ENCODE measurements around the gene AJAP1.

The AJAP1 gene

DNA sequence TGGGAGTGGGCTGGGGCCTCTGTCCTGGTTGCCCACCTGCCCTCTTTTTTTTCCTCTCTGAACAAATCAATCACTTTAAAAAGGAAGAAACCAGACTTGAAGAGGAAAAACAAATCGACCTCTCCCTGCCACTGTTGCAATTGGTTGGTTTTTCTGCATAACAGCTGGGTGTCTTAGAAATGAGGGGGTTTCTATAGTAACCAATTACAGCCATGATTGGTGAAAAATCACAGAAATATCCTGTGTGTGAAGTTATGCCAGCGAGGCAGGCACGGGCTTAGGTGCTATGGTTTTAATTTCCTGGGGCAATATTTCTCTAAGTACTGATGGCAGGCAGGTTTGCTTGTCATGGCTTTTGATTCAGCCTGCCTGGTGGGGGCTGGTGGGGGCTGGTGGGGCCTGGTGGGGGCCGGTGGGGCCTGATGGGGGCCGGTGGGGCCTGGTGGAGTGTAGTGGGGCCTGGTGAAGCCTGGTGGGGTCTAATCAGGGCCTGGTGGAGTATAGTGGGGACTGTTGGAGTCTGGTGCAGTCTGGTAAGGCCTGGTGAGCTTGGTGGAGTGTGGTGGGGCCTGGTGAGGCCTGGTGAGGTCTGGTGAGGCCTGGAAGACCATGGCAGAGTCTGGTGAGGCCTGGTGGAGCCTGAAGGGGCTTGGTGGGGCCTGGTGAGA, 54.6 kb downstream of the AJAP1 start:
- TF ChIP-seq, protein P1, sequence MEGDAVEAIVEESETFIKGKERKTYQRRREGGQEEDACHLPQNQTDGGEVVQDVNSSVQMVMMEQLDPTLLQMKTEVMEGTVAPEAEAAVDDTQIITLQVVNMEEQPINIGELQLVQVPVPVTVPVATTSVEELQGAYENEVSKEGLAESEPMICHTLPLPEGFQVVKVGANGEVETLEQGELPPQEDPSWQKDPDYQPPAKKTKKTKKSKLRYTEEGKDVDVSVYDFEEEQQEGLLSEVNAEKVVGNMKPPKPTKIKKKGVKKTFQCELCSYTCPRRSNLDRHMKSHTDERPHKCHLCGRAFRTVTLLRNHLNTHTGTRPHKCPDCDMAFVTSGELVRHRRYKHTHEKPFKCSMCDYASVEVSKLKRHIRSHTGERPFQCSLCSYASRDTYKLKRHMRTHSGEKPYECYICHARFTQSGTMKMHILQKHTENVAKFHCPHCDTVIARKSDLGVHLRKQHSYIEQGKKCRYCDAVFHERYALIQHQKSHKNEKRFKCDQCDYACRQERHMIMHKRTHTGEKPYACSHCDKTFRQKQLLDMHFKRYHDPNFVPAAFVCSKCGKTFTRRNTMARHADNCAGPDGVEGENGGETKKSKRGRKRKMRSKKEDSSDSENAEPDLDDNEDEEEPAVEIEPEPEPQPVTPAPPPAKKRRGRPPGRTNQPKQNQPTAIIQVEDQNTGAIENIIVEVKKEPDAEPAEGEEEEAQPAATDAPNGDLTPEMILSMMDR (IDR thresholded peaks at IDR 0.05; ENCODE audit: insufficient read depth, low read depth, low read length, missing control alignments), result no peak
- no peak overlapping the region for H3K4me3 ChIP-seq (ENCODE audit: low read length)
- DNase-seq (ENCODE audit: low read depth), result no peak

DNA sequence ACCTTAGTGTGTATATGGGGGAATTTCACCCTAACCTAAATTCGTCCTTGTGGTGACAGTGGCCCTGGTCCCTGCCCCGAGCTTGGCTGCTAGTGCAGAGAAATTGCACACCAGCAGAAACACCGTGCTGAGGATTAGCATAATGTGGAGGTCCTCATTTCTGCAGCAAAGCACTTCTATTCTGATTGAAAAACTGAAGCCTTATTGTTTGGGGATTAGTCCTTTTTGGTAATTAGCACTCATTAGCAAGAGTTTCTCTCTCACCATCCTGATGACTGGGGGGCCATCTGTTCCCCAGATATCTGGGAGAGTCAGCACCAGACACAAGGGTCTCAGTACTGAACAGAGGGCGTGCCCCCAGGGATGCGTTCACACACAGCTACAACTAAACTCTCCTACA, 55.2 kb downstream of the AJAP1 start:
- no peak overlapping the region for H3K4me3 ChIP-seq (ENCODE audit: low read length)
- TF ChIP-seq, protein P1 (IDR thresholded peaks at IDR 0.05; ENCODE audit: insufficient read depth, low read depth, low read length, missing control alignments), result no peak
- no peak for DNase-seq (ENCODE audit: low read depth)

DNA sequence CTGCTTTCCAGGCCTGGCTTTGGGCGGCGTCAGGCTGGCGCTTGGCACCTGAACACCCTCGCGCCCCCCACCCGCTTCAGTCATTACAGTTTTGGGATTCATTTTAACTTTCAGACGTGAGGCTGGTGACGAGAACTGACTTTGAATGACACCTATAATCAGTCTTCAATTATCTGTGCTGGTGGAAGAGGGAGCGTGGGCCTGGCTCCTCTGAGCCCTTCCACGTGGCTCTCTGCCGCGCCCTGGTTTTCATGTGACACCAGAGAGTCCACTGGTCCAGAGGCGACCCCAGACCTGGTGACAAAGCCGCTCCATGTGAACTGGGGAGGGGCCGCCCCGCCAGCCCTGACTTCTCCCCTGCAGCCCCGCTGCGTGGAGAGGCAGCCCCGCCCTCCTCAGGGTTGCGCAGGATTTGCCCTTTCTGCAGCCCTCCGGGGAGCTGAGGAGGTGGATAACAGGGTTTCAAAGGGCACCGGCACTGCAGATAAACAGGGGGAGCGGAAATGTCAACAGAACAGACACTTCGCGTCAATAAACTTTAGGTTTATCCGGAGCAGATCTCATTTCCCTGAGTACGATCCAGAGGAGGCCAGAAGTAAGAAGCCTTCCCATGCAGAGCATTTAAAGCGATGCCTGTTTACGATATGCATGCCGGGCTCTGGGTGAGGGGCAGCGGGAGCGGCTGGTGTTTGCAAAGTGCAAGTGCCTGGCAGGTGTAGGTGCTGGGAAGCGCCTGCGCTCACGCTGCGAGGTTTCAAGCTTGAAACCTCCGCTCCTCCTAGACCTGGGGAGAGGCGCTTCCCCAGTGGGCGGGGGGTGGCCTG, 56.4 kb downstream of the AJAP1 start:
- no peak for DNase-seq (ENCODE audit: low read depth)
- H3K4me3 ChIP-seq (ENCODE audit: low read length), result no peak overlapping the region
- TF ChIP-seq, protein P1 (IDR thresholded peaks at IDR 0.05; ENCODE audit: insufficient read depth, low read depth, low read length, missing control alignments), result no peak

DNA sequence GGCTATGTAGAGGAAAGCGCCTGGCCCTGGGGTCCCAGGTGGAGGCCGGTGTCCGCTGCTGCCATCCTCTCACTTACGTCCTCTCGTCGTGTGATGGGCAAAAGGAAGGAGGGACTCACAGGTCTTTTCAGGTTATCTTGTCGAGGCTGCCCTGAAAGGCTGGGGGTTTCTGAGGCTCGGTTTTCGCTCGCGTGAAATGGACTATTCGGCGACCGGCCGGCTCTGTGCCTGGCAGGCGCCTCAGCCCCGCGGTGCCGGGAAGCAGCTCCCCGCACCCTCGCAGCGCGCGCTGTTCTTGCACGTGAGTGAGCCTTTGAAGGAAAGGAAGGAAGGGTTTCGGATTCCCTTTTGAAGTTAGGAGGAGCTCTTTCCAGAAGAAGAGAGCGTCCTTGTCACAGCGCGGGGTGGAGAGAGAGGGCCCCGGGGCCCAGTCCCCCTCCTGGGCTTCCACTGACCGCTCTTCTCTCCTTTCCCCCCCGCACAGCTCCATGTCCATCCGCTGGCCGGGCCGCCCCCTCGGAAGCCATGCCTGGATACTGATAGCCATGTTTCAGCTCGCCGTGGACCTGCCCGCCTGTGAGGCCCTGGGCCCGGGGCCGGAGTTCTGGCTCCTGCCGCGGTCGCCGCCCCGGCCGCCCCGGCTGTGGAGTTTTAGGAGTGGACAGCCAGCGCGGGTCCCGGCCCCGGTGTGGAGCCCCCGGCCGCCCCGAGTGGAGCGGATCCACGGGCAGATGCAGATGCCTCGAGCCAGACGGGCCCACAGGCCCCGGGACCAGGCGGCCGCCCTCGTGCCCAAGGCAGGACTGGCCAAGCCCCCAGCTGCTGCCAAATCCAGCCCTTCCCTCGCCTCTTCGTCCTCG, 57.2 kb downstream of the AJAP1 start:
- TF ChIP-seq, protein P1 (IDR thresholded peaks at IDR 0.05; ENCODE audit: insufficient read depth, low read depth, low read length, missing control alignments), result no peak
- no peak for DNase-seq (ENCODE audit: low read depth)
- no peak overlapping the region for H3K4me3 ChIP-seq (ENCODE audit: low read length)

DNA sequence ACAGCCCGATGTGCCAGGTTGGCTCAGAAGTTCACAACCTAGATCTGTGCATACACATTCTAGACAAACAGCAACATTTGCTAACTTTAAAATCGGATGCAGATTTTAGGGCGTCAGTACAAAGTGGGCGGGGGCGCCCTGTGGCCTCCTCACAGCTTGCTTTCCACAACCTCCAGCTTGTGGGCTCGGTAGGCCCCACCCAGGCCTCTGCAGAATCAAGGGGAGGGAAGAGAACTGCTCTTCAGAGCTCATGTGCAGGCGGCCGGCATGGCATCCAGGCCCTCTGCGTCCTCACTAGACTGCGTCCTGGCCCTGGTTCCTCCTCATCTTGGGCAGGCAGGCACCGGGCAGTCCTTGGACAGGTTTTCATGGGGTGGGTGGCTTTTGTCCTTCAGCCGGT, 59.3 kb downstream of the AJAP1 start:
- TF ChIP-seq, protein P1 (IDR thresholded peaks at IDR 0.05; ENCODE audit: insufficient read depth, low read depth, low read length, missing control alignments), result no peak
- DNase-seq (ENCODE audit: low read depth), result no peak
- H3K4me3 ChIP-seq (ENCODE audit: low read length), result no peak overlapping the region

DNA sequence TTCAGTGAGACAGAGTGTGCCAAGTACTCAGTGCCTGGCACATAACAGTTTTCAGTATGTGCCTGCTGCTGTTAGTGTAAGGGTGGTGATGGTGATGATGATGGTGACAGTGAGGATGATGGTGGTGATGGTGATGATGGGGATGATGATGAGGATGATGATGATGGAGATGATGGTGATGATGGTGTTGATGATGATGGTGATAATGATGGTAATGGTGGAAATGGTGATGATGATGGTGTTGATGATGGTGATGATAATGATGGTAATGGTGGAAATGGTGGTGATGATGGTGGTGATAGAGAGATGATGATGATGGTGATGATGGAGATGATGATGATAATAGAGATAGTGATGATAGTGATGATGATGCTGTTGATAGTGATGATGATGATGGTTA, 62.0 kb downstream of the AJAP1 start:
- H3K4me3 ChIP-seq (ENCODE audit: low read length), result no peak overlapping the region
- no peak for DNase-seq (ENCODE audit: low read depth)
- TF ChIP-seq, protein P1 (IDR thresholded peaks at IDR 0.05; ENCODE audit: insufficient read depth, low read depth, low read length, missing control alignments), result no peak

All from epithelial cell of esophagus (primary cell).